ENCODE results near the gene NIFK. TPM values are rescaled to one million over a fixed set of nuclear protein-coding genes. Genes with fewer than 3 reads are reported as not detected.

Gene NIFK
- total and polyA plus RNA-seq, 2 donors (not counting 1 experiment from before 2014, with no cell fraction given), result 9.2 to 56.3 TPM

DNA sequence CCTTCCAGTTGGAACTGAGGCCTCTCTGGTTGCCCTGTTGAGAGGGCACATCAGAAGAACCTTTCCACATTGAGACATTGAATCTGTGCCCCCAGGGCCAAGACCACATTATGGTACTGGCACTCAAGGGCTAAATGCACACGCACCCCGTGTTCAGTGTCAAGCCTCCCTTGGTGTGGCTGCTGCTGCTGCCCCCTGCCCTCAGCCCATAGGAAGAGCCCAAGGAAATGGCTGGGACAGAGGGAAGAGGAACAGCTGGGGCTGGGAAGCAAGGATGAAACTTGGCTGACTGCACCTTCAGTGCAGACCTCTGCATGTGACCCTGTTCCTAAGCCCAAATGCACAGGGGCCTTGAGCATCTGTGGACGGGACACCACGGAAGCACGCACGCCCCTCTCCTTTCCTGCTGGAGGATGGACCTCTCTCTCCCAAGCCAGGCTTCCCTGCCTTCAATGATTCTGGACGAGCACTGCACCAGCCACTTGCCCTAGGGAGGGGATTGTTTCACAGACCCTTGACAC, 40.2 kb downstream of the NIFK start:
- H2AFZ ChIP-seq (ENCODE audit: insufficient read depth, low read depth, low read length, poor library complexity, severe bottlenecking), result no peak overlapping the region
- no peak for TF ChIP-seq CTCF (IDR thresholded peaks at IDR 0.05)
- no peak for TF ChIP-seq EZH2 (IDR thresholded peaks at IDR 0.05; ENCODE audit: borderline replicate concordance, insufficient read depth, low read depth, low read length, poor library complexity, severe bottlenecking)
- ChIA-PET POLR2A (no interaction called here), CTCF (no interaction called here)
- no peak overlapping the region for H3K27ac Mint-ChIP-seq
- DNase-seq (no peak), ATAC-seq (ENCODE audit: low read depth) (no peak)
- H3K27ac ChIP-seq (ENCODE audit: low read length in 2 of 2), result no peak overlapping the region
- H3K9me3 ChIP-seq (ENCODE audit: control extremely low read depth in 1 of 3, control insufficient read depth in 2 of 3, insufficient read depth in 1 of 3, low read length in 2 of 3), result no peaks in the 10 kb centered on the region
- no peaks in the 10 kb centered on the region for H3K9me3 Mint-ChIP-seq (ENCODE audit: insufficient read depth)
- H3K27me3 ChIP-seq (replicated peaks in 1 of 4; ENCODE audit: control extremely low read depth in 1 of 4, control insufficient read depth in 3 of 4, insufficient read depth in 4 of 4, low read length in 3 of 4), result peaks cover 0 to 5% (median 0%) of the 10 kb centered on the region in 4 experiments
- 98% methylated on average over 6 of the region's 7 CpGs for WGBS (ENCODE audit: insufficient coverage)
- peaks cover 3% of the 10 kb centered on the region for H3K27me3 Mint-ChIP-seq
- H3K4me2 ChIP-seq (replicated peaks; ENCODE audit: low read depth, low read length, poor library complexity, severe bottlenecking), result no peak overlapping the region
- H3K36me3 ChIP-seq (replicated peaks in 1 of 2; ENCODE audit: control extremely low read depth in 1 of 2, control insufficient read depth in 1 of 2, extremely low read depth in 1 of 2, insufficient read depth in 2 of 2, low read length in 1 of 2), result no peaks in the 10 kb centered on the region
- peaks cover 10% of the 10 kb centered on the region for H3K4me1 Mint-ChIP-seq
- no peaks in the 10 kb centered on the region for H3K79me2 ChIP-seq (ENCODE audit: control insufficient read depth, insufficient read depth, low read length)
- no peak overlapping the region for H3K9ac ChIP-seq (ENCODE audit: low read length)
- intact Hi-C loops (cut with micrococcal nuclease), result no loop called here
- H3K4me1 ChIP-seq (ENCODE audit: control insufficient read depth in 2 of 2, insufficient read depth in 2 of 2, low read length in 2 of 2), result peaks cover 9 to 11% of the 10 kb centered on the region in 2 donors
- no peak overlapping the region for H3K4me3 Mint-ChIP-seq
- H4K20me1 ChIP-seq (ENCODE audit: control insufficient read depth, insufficient read depth, low read length, poor library complexity, severe bottlenecking), result no peaks in the 10 kb centered on the region
- H3K4me3 ChIP-seq (ENCODE audit: control extremely low read depth in 1 of 5, extremely low read depth in 1 of 5, insufficient read depth in 1 of 5, low read depth in 2 of 5, low read length in 4 of 5), result no peak overlapping the region

DNA sequence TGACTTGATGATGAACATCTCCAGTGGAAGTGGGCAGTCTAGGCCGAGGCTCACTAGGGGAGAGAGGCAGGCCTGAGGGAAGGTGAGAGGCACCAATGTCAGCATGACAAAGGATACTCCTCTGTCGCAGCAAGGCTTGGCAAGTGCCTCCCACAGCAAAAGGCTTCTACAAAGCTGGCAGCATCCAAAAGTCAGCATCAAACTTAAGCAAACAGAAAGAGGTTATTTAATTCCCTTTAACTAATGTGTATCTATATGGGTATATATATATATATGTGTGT, 41.6 kb downstream of the NIFK start:
- Mint-ChIP-seq H3K9me3 (ENCODE audit: insufficient read depth) (no peaks in the 10 kb centered on the region), H3K4me1 (peaks cover 10% of the 10 kb centered on the region), H3K27me3 (peaks cover 3% of the 10 kb centered on the region), H3K4me3 (no peak overlapping the region), H3K27ac (no peak overlapping the region)
- Histone ChIP-seq H3K4me2 (replicated peaks; ENCODE audit: low read depth, low read length, poor library complexity, severe bottlenecking) (no peak overlapping the region), H3K36me3 (replicated peaks in 1 of 2; ENCODE audit: control extremely low read depth in 1 of 2, control insufficient read depth in 1 of 2, extremely low read depth in 1 of 2, insufficient read depth in 2 of 2, low read length in 1 of 2) (no peaks in the 10 kb centered on the region), H2AFZ (ENCODE audit: insufficient read depth, low read depth, low read length, poor library complexity, severe bottlenecking) (no peak overlapping the region), H3K27ac (ENCODE audit: low read length in 2 of 2) (no peak overlapping the region), H3K27me3 (replicated peaks in 1 of 4; ENCODE audit: control extremely low read depth in 1 of 4, control insufficient read depth in 3 of 4, insufficient read depth in 4 of 4, low read length in 3 of 4) (peaks cover 0 to 5% (median 0%) of the 10 kb centered on the region in 4 experiments), H3K9ac (ENCODE audit: low read length) (no peak overlapping the region), H4K20me1 (ENCODE audit: control insufficient read depth, insufficient read depth, low read length, poor library complexity, severe bottlenecking) (no peaks in the 10 kb centered on the region), H3K79me2 (ENCODE audit: control insufficient read depth, insufficient read depth, low read length) (no peaks in the 10 kb centered on the region), H3K4me3 (ENCODE audit: control extremely low read depth in 1 of 5, extremely low read depth in 1 of 5, insufficient read depth in 1 of 5, low read depth in 2 of 5, low read length in 4 of 5) (no peak overlapping the region), H3K4me1 (ENCODE audit: control insufficient read depth in 2 of 2, insufficient read depth in 2 of 2, low read length in 2 of 2) (peaks cover 9 to 11% of the 10 kb centered on the region in 2 donors), H3K9me3 (ENCODE audit: control extremely low read depth in 1 of 3, control insufficient read depth in 2 of 3, insufficient read depth in 1 of 3, low read length in 2 of 3) (peaks cover 0 to 1% (median 0%) of the 10 kb centered on the region in 3 donors)
- ChIA-PET CTCF (no interaction called here), POLR2A (no interaction called here)
- ATAC-seq (ENCODE audit: low read depth) (no peak), DNase-seq (no peak)
- intact Hi-C loops (cut with micrococcal nuclease), result no loop called here
- 100% methylated on average over 1 of the region's 2 CpGs for WGBS (ENCODE audit: insufficient coverage)
- TF ChIP-seq CTCF (IDR thresholded peaks at IDR 0.05) (no peak), EZH2 (IDR thresholded peaks at IDR 0.05; ENCODE audit: borderline replicate concordance, insufficient read depth, low read depth, low read length, poor library complexity, severe bottlenecking) (no peak)
